DMS53 treated with DMSO at 0.1 percent for 48 hours (cell line): ENCODE results near the gene SLC48A1.
"Not testable (repeated sequence)": the region's sequence is repeated elsewhere in the genome, so short reads cannot be mapped to it uniquely, and the experiment has no call there.

Source experiments
- DNase-seq: peaks from one replicate; lab custom pipeline; 2025; ENCODE audit not compliant: unreplicated experiment; lab: John Stamatoyannopoulos, UW

Gene SLC48A1

GRCh38 chr12:47808050-47808449 lies 35.0 kb downstream of the SLC48A1 start:
- DNase-seq, result peak; percentile 85

DNA sequence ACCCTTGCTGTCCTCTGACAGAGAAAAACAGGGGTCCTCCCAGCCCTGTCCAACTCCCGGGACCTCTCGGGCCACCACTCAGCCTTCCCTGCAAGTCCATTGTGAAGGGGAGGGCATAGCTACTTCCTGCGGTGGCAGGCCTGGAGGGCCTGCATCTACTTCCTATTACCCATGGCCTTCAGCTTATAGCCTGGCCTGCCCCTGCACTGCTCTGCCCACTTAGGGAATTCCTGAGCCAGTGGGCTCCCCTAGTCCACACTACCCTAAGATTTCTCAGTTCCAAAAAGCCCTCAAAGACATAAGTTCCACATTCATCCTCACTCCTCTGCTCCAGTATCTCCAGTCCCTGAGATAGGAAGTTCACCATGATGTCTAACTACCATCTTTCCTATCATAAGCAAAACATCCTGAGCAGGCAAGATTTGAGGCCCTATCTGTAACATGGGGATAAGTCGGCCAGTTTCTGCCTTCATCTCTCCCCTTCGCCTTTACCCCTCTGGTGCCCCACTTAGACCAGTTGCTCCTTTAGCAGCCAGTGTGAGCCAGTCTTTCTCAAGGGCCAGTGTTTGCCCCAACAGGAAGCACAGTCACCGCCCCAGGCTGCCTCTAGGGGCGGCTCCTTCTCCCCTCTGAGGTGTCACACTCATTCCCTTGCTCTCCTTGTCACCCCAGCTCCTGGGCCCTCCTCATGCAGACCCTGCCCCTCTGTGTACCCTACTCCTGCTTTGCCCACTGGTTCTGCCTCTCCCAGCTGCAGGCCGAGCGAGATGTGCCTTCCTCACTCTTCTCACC lies 35.7 kb downstream of the SLC48A1 start:
- DNase-seq, result peak; percentile 17

DNA sequence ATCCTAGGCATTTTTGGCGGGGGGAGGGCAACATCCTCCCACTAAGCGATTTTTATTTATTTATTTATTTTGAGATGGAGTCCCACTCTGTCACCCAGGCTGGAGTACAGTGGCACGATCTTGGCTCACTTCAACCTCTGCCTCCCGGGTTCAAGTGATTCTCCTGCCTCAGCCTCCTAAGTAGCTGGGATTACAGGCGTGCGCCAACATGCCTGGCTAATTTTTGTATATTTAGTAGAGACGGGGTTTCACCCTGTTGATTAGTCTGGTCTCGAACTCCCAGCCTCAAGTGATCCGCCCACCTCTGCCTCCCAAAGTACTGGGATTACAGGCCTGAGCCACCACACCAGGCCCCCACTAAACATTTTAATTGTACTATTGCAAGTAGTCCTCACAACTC lies 36.5 kb downstream of the SLC48A1 start:
- DNase-seq, result not testable (repeated sequence)

- DNase-seq, result no peak
Observed at GRCh38 chr12:47811072-47811396, 38.0 kb downstream of the SLC48A1 start.

GRCh38 chr12:47811581-47812484 lies 38.8 kb downstream of the SLC48A1 start:
- no peak for DNase-seq

DNA sequence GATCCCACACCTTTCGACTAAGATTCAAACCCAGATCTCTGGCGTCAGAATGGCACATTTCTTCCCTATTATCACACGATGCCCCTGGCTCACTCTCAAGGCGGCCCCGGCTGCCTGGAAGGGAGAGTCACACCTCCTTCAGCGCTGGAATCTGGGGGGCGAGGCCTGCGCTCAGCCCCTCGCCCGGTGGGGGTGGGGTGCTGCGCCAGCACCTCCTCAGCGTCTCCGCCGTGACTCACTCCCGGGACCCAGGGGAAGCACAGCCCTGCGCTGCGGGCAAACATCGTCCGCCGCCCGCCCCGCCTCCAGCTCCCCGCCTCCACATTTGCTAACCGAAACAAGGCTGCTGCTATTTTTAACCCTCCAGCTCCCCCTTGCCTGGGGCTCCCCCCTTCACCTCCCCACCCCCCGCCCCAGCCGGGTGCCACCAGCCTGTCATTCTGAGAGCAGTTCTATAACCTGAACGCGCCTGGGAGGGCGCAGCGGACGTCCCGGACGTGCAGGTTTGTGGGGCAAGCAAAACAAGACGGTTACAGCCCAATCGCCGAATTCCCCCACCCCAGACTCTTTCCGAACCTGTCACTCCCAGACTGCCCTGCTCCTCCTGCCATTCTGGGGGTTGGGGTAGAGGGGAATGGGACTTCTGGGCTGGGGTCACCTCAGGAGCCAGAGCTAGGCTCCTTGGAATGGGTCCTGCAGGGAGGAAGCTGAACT lies 39.9 kb downstream of the SLC48A1 start:
- peak; percentile 31 for DNase-seq

DNA sequence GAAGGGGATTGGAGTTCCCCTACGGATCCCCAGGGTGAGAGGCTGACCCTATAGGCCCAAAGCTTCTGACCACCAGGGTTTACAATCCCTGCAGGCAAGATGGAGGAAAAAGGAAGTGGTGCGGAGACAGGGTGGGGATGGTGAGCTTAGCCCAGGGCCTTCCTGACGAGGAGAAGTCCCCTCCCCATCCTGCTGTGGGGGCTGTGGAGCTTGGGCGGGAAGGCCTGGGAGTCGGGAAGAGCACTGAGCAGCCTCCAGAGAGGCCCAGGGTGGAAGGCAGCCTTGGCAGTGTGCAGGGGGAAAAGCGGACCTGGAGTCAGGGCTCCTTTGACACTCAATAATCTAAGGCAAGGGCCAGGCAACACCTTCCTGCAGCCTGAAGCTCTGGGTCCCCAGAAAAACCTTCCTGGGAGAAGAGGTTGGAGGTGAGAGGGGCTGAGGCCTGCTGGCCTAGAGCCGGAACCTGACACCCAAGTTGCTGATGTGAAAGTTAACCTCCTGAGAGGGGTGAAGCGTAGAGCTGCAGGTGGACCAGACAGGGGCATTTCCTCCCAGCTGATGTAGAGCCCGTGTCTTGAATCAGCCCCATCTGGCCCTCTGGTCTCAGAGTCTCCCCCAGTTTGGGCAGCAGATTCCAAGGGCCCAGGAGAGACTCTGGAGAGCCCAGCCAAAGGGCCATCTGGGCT lies 40.6 kb downstream of the SLC48A1 start:
- no peak for DNase-seq

DNA sequence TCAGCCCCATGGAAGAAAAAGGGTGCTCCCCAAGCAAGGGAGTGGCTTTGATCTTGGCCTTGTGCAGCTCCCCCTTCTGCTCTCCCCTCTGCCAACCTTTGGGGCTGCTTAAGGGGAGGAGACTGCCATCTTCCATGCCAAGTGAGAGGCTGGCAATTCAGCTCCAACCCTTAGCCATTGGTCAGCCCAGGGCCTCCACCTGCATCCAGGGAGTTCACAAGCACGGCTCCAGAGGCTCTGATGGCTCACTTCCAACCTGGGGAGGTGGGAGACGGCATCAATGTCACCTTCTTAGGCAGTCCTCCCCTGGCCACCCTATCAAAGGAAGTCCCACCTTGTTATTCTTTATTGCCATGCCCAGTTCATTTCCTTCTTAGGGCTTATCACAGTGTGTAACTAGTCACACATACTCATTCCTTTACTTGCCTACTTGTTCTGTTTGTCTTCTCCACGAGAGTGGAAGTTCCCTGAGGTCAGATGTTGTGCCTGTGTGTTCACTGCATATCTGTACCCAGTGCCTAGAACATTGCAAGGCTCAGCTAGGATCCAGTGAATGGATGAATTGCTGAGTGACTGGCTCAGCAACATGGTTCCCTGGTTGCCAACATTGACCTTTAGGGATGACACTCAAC lies 41.6 kb downstream of the SLC48A1 start:
- DNase-seq, result no peak

DNA sequence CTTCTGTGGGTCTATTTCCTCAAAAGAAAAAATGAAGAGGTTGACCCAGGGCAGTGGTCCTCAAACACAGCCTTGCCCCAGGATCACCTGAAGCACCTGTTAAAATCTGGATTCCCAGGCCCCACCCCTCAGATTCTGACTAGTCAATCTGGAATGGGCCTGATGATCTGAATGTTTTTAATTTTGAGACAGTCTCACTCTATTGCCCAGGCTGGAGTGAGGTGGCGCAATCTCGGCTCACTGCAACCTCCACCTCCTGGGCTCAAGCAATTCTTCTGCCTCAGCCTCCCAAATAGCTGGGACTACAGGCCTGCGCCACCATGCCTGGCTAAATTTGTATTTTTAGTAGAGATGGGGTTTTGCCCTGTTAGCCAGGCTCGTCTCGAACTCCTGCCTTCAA lies 42.4 kb downstream of the SLC48A1 start:
- not testable (repeated sequence) for DNase-seq

DNA sequence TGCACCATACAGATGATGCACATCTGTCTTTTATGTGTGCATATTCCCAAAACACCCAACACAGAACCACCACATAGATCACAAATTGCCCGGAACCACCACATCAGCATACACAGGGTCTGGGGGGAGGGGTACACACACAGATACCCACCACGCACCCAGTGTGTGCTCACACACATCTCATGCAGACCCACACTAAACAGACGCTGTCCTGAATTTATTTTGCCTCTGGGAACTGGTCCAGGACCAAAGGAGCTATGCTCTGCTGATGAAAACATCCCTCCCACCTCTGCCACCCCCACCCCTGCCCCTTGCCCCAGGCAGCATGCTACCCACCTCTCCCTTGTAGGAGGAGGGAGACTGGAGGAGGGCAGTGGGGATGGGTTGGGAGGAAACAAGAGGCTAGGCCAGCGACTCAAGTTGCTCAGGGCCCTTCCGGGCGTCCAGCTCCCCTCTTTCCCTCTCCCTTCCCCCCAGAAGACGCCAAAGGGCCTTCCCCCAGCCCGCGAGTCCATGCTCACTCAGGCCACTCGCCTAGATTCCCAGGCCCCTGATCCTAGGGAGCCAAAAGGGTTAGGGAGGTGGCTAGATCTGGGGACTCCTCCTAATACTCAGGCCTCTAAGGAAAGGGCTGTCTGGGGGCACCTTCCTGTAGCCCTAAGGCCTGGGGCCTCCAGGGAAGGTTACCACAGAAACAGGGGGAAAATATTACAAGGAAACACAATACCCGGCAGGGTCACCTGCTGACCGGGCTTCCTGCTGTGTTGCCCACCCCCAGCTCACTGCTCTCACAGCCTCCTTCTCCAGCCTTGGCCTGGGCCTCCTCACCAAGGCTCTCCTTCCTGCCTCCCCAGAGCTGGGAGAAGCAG lies 43.6 kb downstream of the SLC48A1 start:
- DNase-seq, result no peak

DNA sequence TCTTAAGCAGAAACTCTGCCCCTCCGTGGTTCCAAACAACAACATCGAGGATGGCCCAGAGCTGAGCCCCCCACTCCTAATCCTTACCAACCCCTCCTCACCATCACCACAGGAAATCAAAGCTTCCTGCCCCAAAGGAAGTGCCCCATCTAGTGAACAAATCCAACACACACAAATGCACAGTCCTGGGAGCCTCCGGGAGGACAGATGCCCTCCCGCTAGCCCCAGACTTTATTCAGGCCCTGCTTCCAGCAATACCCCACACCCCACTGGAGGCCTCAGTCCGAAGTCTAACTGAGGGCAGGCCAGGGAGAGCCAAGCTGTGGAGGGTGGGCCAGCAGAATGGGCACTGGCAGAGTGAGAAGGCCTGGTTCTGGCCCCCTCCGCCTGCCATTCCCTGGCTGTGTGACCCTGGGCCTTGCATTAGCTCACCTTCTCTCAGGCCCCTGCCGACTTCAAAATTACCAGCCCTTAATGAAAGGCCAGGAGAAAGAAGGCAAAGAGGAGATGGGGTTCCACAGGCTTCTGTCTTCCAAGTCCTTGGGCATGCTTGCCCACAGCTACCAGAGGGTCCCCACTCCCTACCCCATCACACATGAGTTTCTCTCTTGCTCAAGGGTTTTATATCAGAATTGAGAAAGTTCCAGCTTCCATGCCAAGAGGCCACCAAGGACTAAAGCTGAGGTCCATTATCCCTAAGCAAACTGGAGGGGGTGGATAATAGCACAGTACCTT lies 44.4 kb downstream of the SLC48A1 start:
- DNase-seq, result no peak

DNA sequence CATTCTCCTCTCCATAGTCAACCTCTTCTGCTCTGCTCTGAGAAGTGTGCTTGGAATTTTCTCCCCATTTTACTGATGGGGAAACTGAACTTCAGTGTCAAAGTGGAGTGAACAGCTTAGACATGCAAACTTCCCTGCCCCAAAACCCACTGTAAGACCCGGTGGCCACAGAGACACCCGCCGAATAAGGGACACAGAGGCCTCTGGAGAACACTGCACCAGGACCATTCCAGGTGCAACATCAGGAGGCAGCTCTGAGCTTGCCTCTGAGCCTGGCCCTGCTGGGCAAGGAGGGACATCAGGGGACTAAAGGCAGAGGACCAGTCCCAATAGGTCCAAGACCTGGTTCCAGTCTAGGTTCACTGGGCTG lies 45.0 kb downstream of the SLC48A1 start:
- DNase-seq, result no peak

GRCh38 chr12:47818467-47819137 lies 45.6 kb downstream of the SLC48A1 start:
- DNase-seq, result no peak

GRCh38 chr12:47819138-47819895 lies 46.3 kb downstream of the SLC48A1 start:
- DNase-seq, result peak; percentile 45

GRCh38 chr12:47819896-47820630 lies 47.0 kb downstream of the SLC48A1 start, which contains the start of gene HDAC7:
TSS of gene HDAC7 (minus strand) at chr12:47819903. CDS start at chr12:47819785, 118 bp downstream.
- DNase-seq, result peak; percentile 75

DNA sequence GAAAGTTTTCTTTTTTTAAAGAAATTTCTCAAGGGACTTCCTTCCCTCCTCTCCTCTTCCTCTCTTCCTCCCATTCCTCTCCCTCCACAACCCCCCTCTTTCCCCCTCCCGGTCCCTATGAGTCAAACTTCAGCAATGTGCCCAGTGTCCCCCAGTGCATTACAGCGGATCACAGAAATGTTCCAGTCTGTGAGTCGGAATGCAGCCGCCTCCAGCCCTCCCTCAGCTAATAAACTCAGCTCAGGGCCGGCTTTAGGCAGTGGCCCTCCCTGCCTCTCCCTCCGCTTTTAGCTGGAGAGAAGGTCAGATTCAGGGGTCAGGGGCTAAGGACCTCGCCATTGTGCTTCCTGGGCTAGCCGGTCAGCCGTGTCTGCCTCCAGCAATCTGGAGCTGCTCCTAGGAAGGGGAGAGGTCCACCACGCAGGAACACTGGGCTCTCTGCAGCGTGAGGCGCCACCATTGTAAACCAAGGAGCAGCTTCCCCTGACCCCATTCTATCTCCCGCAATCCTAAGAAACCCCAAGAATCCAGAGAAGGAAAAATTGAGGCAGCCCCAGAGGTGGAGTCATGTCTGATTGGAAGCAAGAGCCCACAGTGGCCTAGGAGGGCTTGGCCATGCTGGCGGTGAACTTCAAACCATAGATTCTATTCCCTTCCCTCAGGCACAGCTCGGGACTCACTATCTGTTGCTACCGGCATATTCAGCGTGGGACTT lies 47.8 kb downstream of the SLC48A1 start:
- no peak for DNase-seq
